DOHH2 (cell line): ENCODE measurements around the gene HTRA3.

Experiments used
- H3F3A ChIP-seq: fragments of 200-600 bp; sonication (generic), shearing (Covaris generic); 2 replicates; pipeline ENCODE4 v1.6.0; 2016; ENCODE audit warnings: antibody characterized with exemption, mild to moderate bottlenecking; ENCODE audit not compliant: control insufficient read depth, insufficient read depth
- H3K27ac ChIP-seq: fragments of 200-600 bp; sonication (generic); 2 replicates; pipeline ENCODE4 v1.5.1; 2014; ENCODE audit warnings: low read depth, mild to moderate bottlenecking, low read length, moderate library complexity
- H3K27me3 ChIP-seq: fragments of 200-600 bp; sonication (generic); 2 replicates; pipeline ENCODE4 v1.6.1; 2014; ENCODE audit warnings: mild to moderate bottlenecking, low read length, mixed read lengths; ENCODE audit not compliant: control insufficient read depth
- H3K36me3 ChIP-seq: fragments of 200-600 bp; sonication (generic); 2 replicates; pipeline ENCODE4 v1.6.1; 2014; ENCODE audit warnings: mild to moderate bottlenecking, low read length, moderate library complexity, mixed read lengths; ENCODE audit not compliant: control insufficient read depth
- H3K4me1 ChIP-seq: fragments of 200-600 bp; sonication (generic); 2 replicates; pipeline ENCODE4 v1.6.1; 2014; ENCODE audit warnings: mild to moderate bottlenecking, low read length, mixed read lengths; ENCODE audit not compliant: control insufficient read depth
- H3K4me2 ChIP-seq: fragments of 200-600 bp; sonication (generic); 2 replicates; pipeline ENCODE4 v1.6.0; 2014; ENCODE audit warnings: mild to moderate bottlenecking, low read length, moderate library complexity
- H3K4me3 ChIP-seq: fragments of 200-600 bp; sonication (generic); 2 replicates; pipeline ENCODE4 v1.5.1; 2014; ENCODE audit warnings: mild to moderate bottlenecking, low read length, mixed read lengths
- H3K79me2 ChIP-seq: fragments of 200-600 bp; sonication (generic); 2 replicates; pipeline ENCODE4 v1.6.1; 2014; ENCODE audit warnings: mild to moderate bottlenecking, low read length, mixed read lengths; ENCODE audit not compliant: control insufficient read depth
- H3K9me2 ChIP-seq: fragments of 200-600 bp; sonication (generic); replicated peaks from 2 replicates; pipeline ENCODE4 v1.6.1; 2014; ENCODE audit warnings: mild to moderate bottlenecking, low read length, mixed read lengths; ENCODE audit not compliant: control insufficient read depth
- H3K9me3 ChIP-seq: fragments of 200-600 bp; sonication (generic); 2 replicates; pipeline ENCODE4 v1.6.1; 2014; ENCODE audit warnings: antibody characterized with exemption, low read length, mixed read lengths; ENCODE audit not compliant: control insufficient read depth, insufficient read depth
- H4K20me1 ChIP-seq: fragments of 200-600 bp; sonication (generic); 2 replicates; pipeline ENCODE4 v1.6.0; 2014; ENCODE audit warnings: low read depth, mild to moderate bottlenecking, antibody characterized with exemption, low read length, moderate library complexity; ENCODE audit not compliant: control insufficient read depth, insufficient read depth
- CTCF ChIP-seq: fragments of 200-600 bp; sonication (generic); IDR thresholded peaks from one replicate; pipeline ENCODE4 v1.5.1; 2014; ENCODE audit warnings: antibody characterized with exemption, mild to moderate bottlenecking, low read depth, low read length; ENCODE audit not compliant: poor library complexity, severe bottlenecking
- EZH2phosphoT487 ChIP-seq: fragments of 200-600 bp; sonication (generic); IDR thresholded peaks from 2 replicates; pipeline ENCODE4 v1.6.1; 2017; ENCODE audit warnings: borderline replicate concordance, mild to moderate bottlenecking, antibody characterized with exemption, low read length, moderate library complexity, mixed read lengths

Gene HTRA3

DNA sequence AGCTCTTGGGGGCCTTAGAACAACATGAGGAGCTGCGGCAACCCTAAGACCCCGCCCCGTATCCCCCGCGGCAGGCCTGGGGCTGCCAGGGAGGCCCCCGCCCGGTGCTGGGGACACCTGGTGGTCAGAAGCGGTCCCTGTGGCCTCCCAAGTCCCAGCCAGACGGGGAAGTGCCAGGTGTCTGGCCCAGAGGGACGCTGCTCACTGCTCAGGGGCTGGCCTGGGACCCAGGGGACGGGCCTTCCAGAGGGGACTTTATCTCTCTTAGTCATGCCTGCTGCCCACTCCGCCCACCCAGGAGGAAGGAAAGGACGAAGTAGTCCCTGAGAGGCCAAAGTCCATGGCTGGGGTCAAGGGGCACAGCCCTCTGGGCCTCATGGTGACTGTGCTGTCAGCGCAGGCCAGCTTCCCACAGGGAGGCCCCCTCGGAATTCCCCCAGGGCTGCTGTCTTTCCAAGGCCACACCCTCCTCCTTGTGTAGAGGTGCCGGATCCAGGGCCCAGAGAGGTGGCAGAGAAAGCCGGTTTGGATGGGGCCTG, 31.0 kb upstream of the HTRA3 start:
- no peaks in the 10 kb centered on the region for H3K27me3 ChIP-seq
- H3K27ac ChIP-seq: no peak overlapping the region
- no peaks in the 10 kb centered on the region for H3F3A ChIP-seq
- H3K4me2 ChIP-seq: peak overlapping the region; percentile 18
- peaks cover 82% of the 10 kb centered on the region for H3K36me3 ChIP-seq
- H4K20me1 ChIP-seq: no peaks in the 10 kb centered on the region
- H3K9me2 ChIP-seq: no peaks in the 10 kb centered on the region
- no peaks in the 10 kb centered on the region for H3K79me2 ChIP-seq
- H3K4me1 ChIP-seq: peaks cover 35% of the 10 kb centered on the region
- H3K4me3 ChIP-seq: no peak overlapping the region
- no peaks in the 10 kb centered on the region for H3K9me3 ChIP-seq
- peak; percentile 34 for TF ChIP-seq CTCF
- no peak for TF ChIP-seq EZH2phosphoT487

- no peaks in the 10 kb centered on the region for H3K79me2 ChIP-seq
- no peaks in the 10 kb centered on the region for H3K27me3 ChIP-seq
- TF ChIP-seq EZH2phosphoT487 (no peak), CTCF (no peak)
- no peak overlapping the region for H3K4me2 ChIP-seq
- no peaks in the 10 kb centered on the region for H3K9me3 ChIP-seq
- H3F3A ChIP-seq: no peaks in the 10 kb centered on the region
- no peaks in the 10 kb centered on the region for H4K20me1 ChIP-seq
- H3K36me3 ChIP-seq: peaks cover 76% of the 10 kb centered on the region
- no peak overlapping the region for H3K4me3 ChIP-seq
- peaks cover 35% of the 10 kb centered on the region for H3K4me1 ChIP-seq
- no peak overlapping the region for H3K27ac ChIP-seq
- no peaks in the 10 kb centered on the region for H3K9me2 ChIP-seq
Measured at GRCh38 chr4:8239226-8239625, 30.3 kb upstream of the HTRA3 start.

DNA sequence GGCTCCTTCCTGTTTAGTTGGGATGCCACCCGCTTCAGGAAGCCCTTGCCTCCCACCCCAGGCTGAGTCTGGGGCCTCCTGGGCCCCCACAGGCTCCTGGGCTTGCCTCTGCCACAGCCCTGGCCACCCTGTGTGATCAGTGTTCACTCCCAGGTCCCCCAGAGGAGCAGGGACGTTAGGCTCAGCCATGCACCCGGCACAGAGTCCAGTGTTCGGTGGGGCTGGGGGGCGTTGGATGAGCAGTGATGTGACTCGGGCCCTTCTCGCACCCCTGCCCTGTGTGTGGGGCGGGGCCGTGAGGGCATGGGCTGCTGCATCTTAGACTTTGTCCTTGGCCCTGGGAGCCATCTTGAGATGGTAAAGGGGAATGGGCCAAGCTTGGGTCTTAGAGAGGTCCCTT, 29.9 kb upstream of the HTRA3 start:
- Histone ChIP-seq H3K9me3 (no peaks in the 10 kb centered on the region), H3F3A (no peaks in the 10 kb centered on the region), H3K9me2 (no peaks in the 10 kb centered on the region), H3K4me3 (no peak overlapping the region), H4K20me1 (no peaks in the 10 kb centered on the region), H3K36me3 (peaks cover 72% of the 10 kb centered on the region), H3K27me3 (no peaks in the 10 kb centered on the region), H3K27ac (no peak overlapping the region), H3K4me1 (peaks cover 33% of the 10 kb centered on the region), H3K4me2 (no peak overlapping the region), H3K79me2 (no peaks in the 10 kb centered on the region)
- TF ChIP-seq EZH2phosphoT487 (no peak), CTCF (no peak)
